Activated gamma-delta T cell treated with Interleukin-2 at 50 U/mL for 16 hours (primary cell): ENCODE results near the gene BCAS2.

Source experiments
- DNase-seq: peaks from one replicate; pipeline ENCODE4 v3.0.0-alpha.2; 2020

BCAS2 gene

GRCh38 chr1:114554577-114554976 lies 26.8 kb downstream of the BCAS2 start:
- DNase-seq, result no peak

- no peak for DNase-seq
These were observed 29.2 kb downstream of the BCAS2 start for GRCh38 chr1:114552106-114552639.

GRCh38 chr1:114551400-114551799 lies 30.0 kb downstream of the BCAS2 start:
- no peak for DNase-seq

- no peak for DNase-seq
These were observed 31.1 kb downstream of the BCAS2 start for GRCh38 chr1:114550336-114550735.

- DNase-seq, result no peak
These were observed 32.3 kb downstream of the BCAS2 start for GRCh38 chr1:114549137-114549536.

DNA sequence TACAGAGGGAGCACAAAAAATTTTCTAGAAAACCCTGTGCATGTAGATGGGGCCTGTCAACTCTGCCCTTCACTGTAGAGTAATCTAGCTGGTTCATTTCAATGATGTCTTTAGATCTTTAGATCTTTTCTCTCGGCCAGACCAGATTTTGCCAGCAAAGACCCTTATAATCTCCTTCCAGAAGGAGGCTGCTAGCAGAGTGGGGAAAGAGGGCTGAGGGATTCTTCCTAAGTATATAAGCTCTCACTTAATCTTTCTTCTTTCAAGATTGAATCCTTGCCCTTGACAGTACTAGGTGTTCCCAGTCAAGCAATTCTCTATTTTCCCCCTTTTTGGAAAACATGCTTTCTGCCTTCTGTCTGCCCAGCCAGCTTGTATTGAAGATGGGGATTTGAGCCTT lies 34.3 kb downstream of the BCAS2 start:
- DNase-seq, result no peak

DNA sequence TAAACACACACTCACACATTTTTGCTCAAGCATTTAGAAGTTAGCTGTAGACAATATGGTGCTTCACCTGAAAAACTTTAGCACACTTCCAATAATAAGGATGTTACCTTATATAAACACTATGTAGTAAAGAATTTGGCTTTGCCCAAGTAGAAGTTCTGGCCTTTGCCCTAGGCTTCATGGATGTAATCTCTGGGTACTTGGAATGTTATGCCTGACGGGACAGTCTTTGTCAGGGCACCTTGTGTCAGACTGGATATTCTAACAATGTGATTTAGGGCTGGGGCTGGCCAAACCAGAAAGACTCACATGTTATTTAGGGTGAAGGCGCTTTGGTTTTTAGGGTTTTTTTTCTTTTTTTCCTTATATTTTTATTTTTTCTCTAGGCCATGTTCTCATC lies 35.6 kb downstream of the BCAS2 start:
- no peak for DNase-seq

- DNase-seq, result no peak
These were observed 36.1 kb downstream of the BCAS2 start for GRCh38 chr1:114545315-114545714.

GRCh38 chr1:114540821-114541220 lies 40.6 kb downstream of the BCAS2 start:
- DNase-seq, result no peak

GRCh38 chr1:114540272-114540671 lies 41.1 kb downstream of the BCAS2 start:
- no peak for DNase-seq

GRCh38 chr1:114536043-114536442 lies 45.4 kb downstream of the BCAS2 start:
- DNase-seq, result no peak

GRCh38 chr1:114535401-114535800 lies 46.0 kb downstream of the BCAS2 start:
- no peak for DNase-seq

DNA sequence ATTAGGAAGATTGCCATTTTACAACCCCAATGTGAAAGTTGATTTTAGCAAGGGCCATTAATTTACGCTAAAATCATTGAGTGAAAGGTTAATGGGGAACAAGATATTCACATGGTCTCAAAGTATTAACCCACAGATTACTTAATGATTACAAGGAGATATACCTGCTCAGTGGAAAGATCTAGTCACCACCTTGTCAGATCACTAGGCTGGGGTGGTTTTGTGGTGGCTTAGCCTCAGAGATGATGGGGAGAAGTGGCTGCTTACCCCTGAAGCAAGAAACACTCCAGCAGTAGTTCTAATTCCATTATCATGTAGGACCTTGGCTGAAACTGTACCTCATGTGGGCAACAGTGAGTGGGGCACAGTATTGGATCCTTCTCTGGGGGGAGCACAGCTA lies 50.3 kb downstream of the BCAS2 start:
- DNase-seq, result no peak

- DNase-seq, result no peak
These were observed 51.2 kb downstream of the BCAS2 start for GRCh38 chr1:114530224-114530623.

- DNase-seq, result no peak
These were observed 56.5 kb downstream of the BCAS2 start for GRCh38 chr1:114524944-114525343.

GRCh38 chr1:114522264-114522575 lies 59.2 kb downstream of the BCAS2 start:
- DNase-seq, result no peak

DNA sequence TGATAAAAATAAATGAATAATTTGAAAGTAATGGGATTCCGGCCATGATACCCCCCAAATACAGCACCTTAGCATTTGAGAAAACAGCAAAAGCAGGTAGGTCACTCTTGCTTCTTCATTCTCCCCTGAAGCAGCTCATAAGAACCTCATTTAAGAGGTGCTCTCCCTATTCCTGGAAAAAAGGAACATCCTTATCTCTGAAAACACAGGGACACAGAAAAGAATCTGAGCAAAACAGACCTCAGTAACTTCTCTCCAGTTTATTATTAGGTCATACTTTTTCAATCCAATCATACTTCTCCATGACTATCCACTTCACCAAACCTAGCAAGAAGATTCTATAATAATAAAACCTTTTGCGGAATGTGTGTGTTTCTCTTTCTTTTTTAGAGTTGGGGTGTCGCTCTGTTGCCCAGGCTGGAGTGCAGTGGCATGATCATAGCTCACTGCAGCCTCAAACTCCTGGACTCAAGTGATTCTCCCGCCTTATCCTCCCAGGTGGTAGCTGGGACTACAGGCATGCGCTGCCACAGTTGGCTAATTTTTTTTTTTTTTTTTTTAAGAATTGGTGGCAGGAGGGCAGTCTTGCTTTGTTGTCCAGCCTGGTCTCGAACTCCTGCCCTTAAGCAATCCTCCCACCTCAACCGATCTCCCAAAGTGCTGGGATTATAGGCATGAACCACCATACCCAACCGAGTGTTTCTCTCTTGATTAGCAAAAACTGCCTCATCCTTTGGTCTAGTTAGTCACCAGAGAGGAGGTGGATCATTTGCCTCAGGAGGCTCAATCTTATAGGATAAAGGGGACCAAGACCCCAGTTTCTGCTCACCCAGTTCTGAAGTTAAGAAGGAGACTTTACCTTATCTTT lies 59.8 kb downstream of the BCAS2 start:
- no peak for DNase-seq
